ENCODE data around the gene SIMC1.

GRCh38 chr5:176359658-176360057 lies 121.4 kb downstream of the SIMC1 start:
- no peak for TF ChIP-seq POLR2A (IDR thresholded peaks at IDR 0.05; ENCODE audit: low read length)
- TF ChIP-seq GATA1 (IDR thresholded peaks at IDR 0.05; ENCODE audit: low read depth, low read length) = no peak
